DOHH2 (cell line): Measurements from ENCODE around the gene HNRNPLL.

ENCODE experiments used
- H3F3A ChIP-seq: fragments of 200-600 bp; sonication (generic), shearing (Covaris generic); 2 replicates; pipeline ENCODE4 v1.6.0; 2016; ENCODE audit warnings: antibody characterized with exemption, mild to moderate bottlenecking; ENCODE audit not compliant: control insufficient read depth, insufficient read depth
- H3K27ac ChIP-seq: fragments of 200-600 bp; sonication (generic); 2 replicates; pipeline ENCODE4 v1.5.1; 2014; ENCODE audit warnings: low read depth, mild to moderate bottlenecking, low read length, moderate library complexity
- H3K27me3 ChIP-seq: fragments of 200-600 bp; sonication (generic); 2 replicates; pipeline ENCODE4 v1.6.1; 2014; ENCODE audit warnings: mild to moderate bottlenecking, low read length, mixed read lengths; ENCODE audit not compliant: control insufficient read depth
- H3K36me3 ChIP-seq: fragments of 200-600 bp; sonication (generic); 2 replicates; pipeline ENCODE4 v1.6.1; 2014; ENCODE audit warnings: mild to moderate bottlenecking, low read length, moderate library complexity, mixed read lengths; ENCODE audit not compliant: control insufficient read depth
- H3K4me1 ChIP-seq: fragments of 200-600 bp; sonication (generic); 2 replicates; pipeline ENCODE4 v1.6.1; 2014; ENCODE audit warnings: mild to moderate bottlenecking, low read length, mixed read lengths; ENCODE audit not compliant: control insufficient read depth
- H3K4me2 ChIP-seq: fragments of 200-600 bp; sonication (generic); 2 replicates; pipeline ENCODE4 v1.6.0; 2014; ENCODE audit warnings: mild to moderate bottlenecking, low read length, moderate library complexity
- H3K4me3 ChIP-seq: fragments of 200-600 bp; sonication (generic); 2 replicates; pipeline ENCODE4 v1.5.1; 2014; ENCODE audit warnings: mild to moderate bottlenecking, low read length, mixed read lengths
- H3K79me2 ChIP-seq: fragments of 200-600 bp; sonication (generic); 2 replicates; pipeline ENCODE4 v1.6.1; 2014; ENCODE audit warnings: mild to moderate bottlenecking, low read length, mixed read lengths; ENCODE audit not compliant: control insufficient read depth
- H3K9me2 ChIP-seq: fragments of 200-600 bp; sonication (generic); replicated peaks from 2 replicates; pipeline ENCODE4 v1.6.1; 2014; ENCODE audit warnings: mild to moderate bottlenecking, low read length, mixed read lengths; ENCODE audit not compliant: control insufficient read depth
- H3K9me3 ChIP-seq: fragments of 200-600 bp; sonication (generic); 2 replicates; pipeline ENCODE4 v1.6.1; 2014; ENCODE audit warnings: antibody characterized with exemption, low read length, mixed read lengths; ENCODE audit not compliant: control insufficient read depth, insufficient read depth
- H4K20me1 ChIP-seq: fragments of 200-600 bp; sonication (generic); 2 replicates; pipeline ENCODE4 v1.6.0; 2014; ENCODE audit warnings: low read depth, mild to moderate bottlenecking, antibody characterized with exemption, low read length, moderate library complexity; ENCODE audit not compliant: control insufficient read depth, insufficient read depth
- EZH2phosphoT487 ChIP-seq: fragments of 200-600 bp; sonication (generic); IDR thresholded peaks from 2 replicates; pipeline ENCODE4 v1.6.1; 2017; ENCODE audit warnings: borderline replicate concordance, mild to moderate bottlenecking, antibody characterized with exemption, low read length, moderate library complexity, mixed read lengths
- TF ChIP-seq, protein P1 (sequence below): fragments of 200-600 bp; sonication (generic); IDR thresholded peaks from one replicate; pipeline ENCODE4 v1.5.1; 2014; ENCODE audit warnings: antibody characterized with exemption, mild to moderate bottlenecking, low read depth, low read length; ENCODE audit not compliant: poor library complexity, severe bottlenecking

Gene HNRNPLL

DNA sequence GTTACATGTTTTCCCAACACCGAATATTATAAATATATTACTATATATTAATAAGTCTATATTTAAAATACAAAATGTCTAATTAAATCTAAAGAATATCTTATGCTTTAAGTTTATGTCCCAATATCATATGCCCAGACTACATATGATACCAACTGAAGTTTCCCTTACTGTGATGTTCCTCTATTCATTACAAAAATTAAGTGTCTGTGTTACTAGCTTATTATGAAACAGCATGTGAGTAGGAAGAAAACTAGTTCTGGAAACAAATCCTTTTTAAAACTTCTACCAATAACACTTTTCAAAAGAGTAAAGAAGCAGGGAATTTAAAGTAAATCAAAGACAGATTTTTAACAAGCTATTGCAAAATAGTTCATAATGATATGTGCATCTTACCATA lies 17.8 kb downstream of the HNRNPLL start:
- Histone ChIP-seq H3K9me3 (no peaks in the 10 kb centered on the region), H3K27me3 (peaks cover 54% of the 10 kb centered on the region), H3K4me2 (no peak overlapping the region), H3K27ac (no peak overlapping the region), H3K79me2 (no peaks in the 10 kb centered on the region), H3K36me3 (no peaks in the 10 kb centered on the region), H3K4me1 (peaks cover 8% of the 10 kb centered on the region), H4K20me1 (no peaks in the 10 kb centered on the region), H3F3A (no peaks in the 10 kb centered on the region), H3K4me3 (no peak overlapping the region), H3K9me2 (no peaks in the 10 kb centered on the region)
- TF ChIP-seq EZH2phosphoT487: no peak
- TF ChIP-seq, protein P1, sequence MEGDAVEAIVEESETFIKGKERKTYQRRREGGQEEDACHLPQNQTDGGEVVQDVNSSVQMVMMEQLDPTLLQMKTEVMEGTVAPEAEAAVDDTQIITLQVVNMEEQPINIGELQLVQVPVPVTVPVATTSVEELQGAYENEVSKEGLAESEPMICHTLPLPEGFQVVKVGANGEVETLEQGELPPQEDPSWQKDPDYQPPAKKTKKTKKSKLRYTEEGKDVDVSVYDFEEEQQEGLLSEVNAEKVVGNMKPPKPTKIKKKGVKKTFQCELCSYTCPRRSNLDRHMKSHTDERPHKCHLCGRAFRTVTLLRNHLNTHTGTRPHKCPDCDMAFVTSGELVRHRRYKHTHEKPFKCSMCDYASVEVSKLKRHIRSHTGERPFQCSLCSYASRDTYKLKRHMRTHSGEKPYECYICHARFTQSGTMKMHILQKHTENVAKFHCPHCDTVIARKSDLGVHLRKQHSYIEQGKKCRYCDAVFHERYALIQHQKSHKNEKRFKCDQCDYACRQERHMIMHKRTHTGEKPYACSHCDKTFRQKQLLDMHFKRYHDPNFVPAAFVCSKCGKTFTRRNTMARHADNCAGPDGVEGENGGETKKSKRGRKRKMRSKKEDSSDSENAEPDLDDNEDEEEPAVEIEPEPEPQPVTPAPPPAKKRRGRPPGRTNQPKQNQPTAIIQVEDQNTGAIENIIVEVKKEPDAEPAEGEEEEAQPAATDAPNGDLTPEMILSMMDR: no peak

DNA sequence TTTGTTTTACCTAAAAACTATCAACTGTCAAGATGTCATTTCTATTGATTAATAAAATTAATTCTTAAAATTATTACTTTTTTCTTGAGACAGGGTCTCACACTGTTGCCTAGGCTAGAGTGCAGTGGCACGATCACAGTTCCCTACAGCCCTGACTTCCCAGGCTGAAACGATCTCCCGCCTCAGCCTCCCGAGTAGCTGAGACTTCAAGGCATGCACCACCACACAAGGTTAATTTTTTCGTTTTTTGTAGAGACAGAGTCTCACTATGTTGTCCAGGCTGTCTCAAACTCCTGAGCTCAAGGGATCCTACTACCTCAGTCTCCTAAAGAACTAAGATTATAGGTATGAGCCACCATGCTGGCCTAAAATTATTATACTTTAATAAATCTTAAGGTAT lies 18.7 kb downstream of the HNRNPLL start:
- TF ChIP-seq EZH2phosphoT487: no peak
- TF ChIP-seq, protein P1: no peak
- Histone ChIP-seq H3K9me2 (no peaks in the 10 kb centered on the region), H3K27me3 (peaks cover 46% of the 10 kb centered on the region), H3K4me2 (no peak overlapping the region), H3K9me3 (no peaks in the 10 kb centered on the region), H3K79me2 (no peaks in the 10 kb centered on the region), H3K27ac (no peak overlapping the region), H4K20me1 (no peaks in the 10 kb centered on the region), H3F3A (no peaks in the 10 kb centered on the region), H3K36me3 (no peaks in the 10 kb centered on the region), H3K4me1 (peaks cover 8% of the 10 kb centered on the region), H3K4me3 (no peak overlapping the region)

DNA sequence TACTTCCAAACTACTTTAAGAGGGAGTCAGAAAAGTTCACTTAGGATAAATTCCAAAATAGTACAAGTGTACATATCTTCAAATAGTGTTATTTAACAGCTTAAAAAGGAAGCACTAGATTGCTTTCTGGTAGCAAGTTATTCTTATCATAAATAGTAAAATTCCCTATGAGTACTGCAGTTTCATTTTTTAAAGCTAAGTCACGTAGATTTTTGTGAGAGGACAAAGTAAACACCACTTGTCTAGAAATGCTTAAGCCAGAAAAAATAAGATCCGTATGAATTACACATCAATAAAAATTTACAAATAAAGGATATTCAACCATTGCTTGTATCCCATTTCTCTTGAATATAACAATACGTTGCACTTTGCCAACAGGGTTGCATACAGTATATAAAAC lies 19.2 kb downstream of the HNRNPLL start:
- H3K4me2 ChIP-seq: no peak overlapping the region

More for the DNA sequence above, 19.2 kb downstream of the HNRNPLL start:
- Histone ChIP-seq H4K20me1 (no peaks in the 10 kb centered on the region), H3K4me1 (peaks cover 8% of the 10 kb centered on the region), H3K27me3 (peaks cover 46% of the 10 kb centered on the region), H3K27ac (no peak overlapping the region), H3K4me3 (no peak overlapping the region), H3K79me2 (no peaks in the 10 kb centered on the region), H3K36me3 (no peaks in the 10 kb centered on the region), H3K9me3 (no peaks in the 10 kb centered on the region), H3K9me2 (no peaks in the 10 kb centered on the region), H3F3A (no peaks in the 10 kb centered on the region)
- TF ChIP-seq EZH2phosphoT487: no peak
- TF ChIP-seq, protein P1: no peak
